HG02798 (cell line): ENCODE measurements around the gene LZTFL1.

Experiments used
- ATAC-seq: cut with Tn5 transposase; IDR thresholded peaks from one replicate; pipeline ENCODE4 v1.9.1; 2021; ENCODE audit warnings: mild to moderate bottlenecking; ENCODE audit not compliant: unreplicated experiment, poor library complexity

The LZTFL1 gene

GRCh38 chr3:45841757-45842491 lies at the start of gene LZTFL1:
Gene LZTFL1 (minus strand): TSS chr3:45842119. CDS start chr3:45841991, 128 bp downstream.
- ATAC-seq: peak; percentile 97

- no peak for ATAC-seq
Measured at GRCh38 chr3:45890405-45890804, 48.5 kb upstream of the LZTFL1 start.

GRCh38 chr3:45889337-45889736 lies 47.4 kb upstream of the LZTFL1 start:
- ATAC-seq: no peak

- ATAC-seq: no peak
Measured at GRCh38 chr3:45887759-45888511, 46.0 kb upstream of the LZTFL1 start.

- ATAC-seq: no peak
Measured at GRCh38 chr3:45887285-45887684, 45.4 kb upstream of the LZTFL1 start.

GRCh38 chr3:45885979-45886705 lies 44.2 kb upstream of the LZTFL1 start, which contains the start of gene CCR9:
Gene CCR9 (plus strand): TSS chr3:45886543. CDS start chr3:45894934, 8,391 bp downstream.
- no peak for ATAC-seq

- peak; percentile 52 for ATAC-seq
Measured at GRCh38 chr3:45884368-45885201, 42.7 kb upstream of the LZTFL1 start.

- no peak for ATAC-seq
Measured at GRCh38 chr3:45881078-45882022, 39.4 kb upstream of the LZTFL1 start.

- no peak for ATAC-seq
Measured at GRCh38 chr3:45880725-45881077, 38.8 kb upstream of the LZTFL1 start.

- ATAC-seq: no peak
Measured at GRCh38 chr3:45878124-45878523, 36.2 kb upstream of the LZTFL1 start.

GRCh38 chr3:45874677-45875346 lies 32.9 kb upstream of the LZTFL1 start:
- no peak for ATAC-seq

- no peak for ATAC-seq
Measured at GRCh38 chr3:45873638-45874037, 31.7 kb upstream of the LZTFL1 start.

GRCh38 chr3:45873036-45873435 lies 31.1 kb upstream of the LZTFL1 start:
- no peak for ATAC-seq

- ATAC-seq: no peak
Measured at GRCh38 chr3:45872569-45872968, 30.6 kb upstream of the LZTFL1 start.

- ATAC-seq: no peak
Measured at GRCh38 chr3:45871780-45872179, 29.9 kb upstream of the LZTFL1 start.

GRCh38 chr3:45870099-45870498 lies 28.2 kb upstream of the LZTFL1 start:
- peak; percentile 33 for ATAC-seq

- ATAC-seq: no peak
Measured at GRCh38 chr3:45869638-45870037, 27.7 kb upstream of the LZTFL1 start.

GRCh38 chr3:45868650-45869049 lies 26.7 kb upstream of the LZTFL1 start:
- no peak for ATAC-seq

- ATAC-seq: no peak
Measured at GRCh38 chr3:45868213-45868612, 26.3 kb upstream of the LZTFL1 start.
